Posterior vena cava (tissue), 2 donors: ENCODE results near the gene CLEC4C. TPM values are rescaled to one million over a fixed set of nuclear protein-coding genes. Genes with fewer than 3 reads are reported as not detected.
"Not testable (repeated sequence)": the region's sequence is repeated elsewhere in the genome, so short reads cannot be mapped to it uniquely, and the experiment has no call there.

Source experiments
- DNase-seq: peaks from one replicate; pipeline ENCODE4 v3.0.0-alpha.2; 2020; ENCODE audit warnings: low spot score
- intact Hi-C, 2 donors: fragments of 100-400 bp; cut with DNase I; formaldehyde crosslinking; loops; one replicate each; pipeline versions ENCODE4 v1.14.1 to v1.14.2; 2022 to 2023
- total RNA-seq, 2 donors: library from RNA; stranded (reverse); fragmentation: NEBNext Ultra II Directional; extraction: Animal tissue kit (Norgen Biotek cat#: 25700); gene quantifications; one replicate each; pipeline ENCODE4 v1.2.1, GENCODE V29; 2021
- donor health status: DM: yes; HTN: yes; CAD: no.
- donor health status: DM: yes; HTN: yes; CAD: no.

Gene CLEC4C
- total RNA-seq, 2 donors from 2014 or later = not detected

- intact Hi-C loops, DNase-seq: not testable (repeated sequence)
Observed at GRCh38 chr12:7730984-7731383, 16.2 kb downstream of the CLEC4C start.

GRCh38 chr12:7729746-7730145 lies 17.4 kb downstream of the CLEC4C start:
- intact Hi-C loops = no loop called here
- DNase-seq = no peak

- DNase-seq = no peak
- intact Hi-C loops = no loop called here
Observed at GRCh38 chr12:7723926-7724325, 23.2 kb downstream of the CLEC4C start.

- intact Hi-C loops = no loop called here
- DNase-seq = no peak
Observed at GRCh38 chr12:7719946-7720730, 27.0 kb downstream of the CLEC4C start.

GRCh38 chr12:7716381-7716780 lies 30.8 kb downstream of the CLEC4C start:
- DNase-seq = no peak
- intact Hi-C loops = no loop called here

- intact Hi-C loops = no loop called here
- DNase-seq = no peak
Observed at GRCh38 chr12:7712841-7713442, 34.2 kb downstream of the CLEC4C start.

- intact Hi-C loops = no loop called here
Observed at GRCh38 chr12:7711133-7711532, 36.0 kb downstream of the CLEC4C start, which contains the start of gene DPPA3. Gene DPPA3, plus strand, starts transcription at chr12:7711433. Its CDS starts 138 bp downstream, at chr12:7711571.

GRCh38 chr12:7709969-7710675 lies 37.1 kb downstream of the CLEC4C start:
- no peak for DNase-seq
- intact Hi-C loops = no loop called here

More at GRCh38 chr12:7711133-7711532, 36.0 kb downstream of the CLEC4C start, which contains the start of gene DPPA3:
- DNase-seq = no peak

GRCh38 chr12:7705846-7706245 lies 41.3 kb downstream of the CLEC4C start:
- intact Hi-C loops = no loop called here
- DNase-seq = no peak

GRCh38 chr12:7695566-7696197 lies 51.5 kb downstream of the CLEC4C start, which contains the start of gene GDF3:
Gene GDF3, minus strand, starts transcription at chr12:7695775. Its CDS starts 47 bp downstream, at chr12:7695728.
- DNase-seq = no peak
- intact Hi-C loops = no loop called here

- intact Hi-C loops = no loop called here
- DNase-seq = no peak
Observed at GRCh38 chr12:7695237-7695560, 52.0 kb downstream of the CLEC4C start.

GRCh38 chr12:7694556-7695236 lies 52.5 kb downstream of the CLEC4C start:
- no peak for DNase-seq
- intact Hi-C loops = no loop called here

GRCh38 chr12:7693793-7694192 lies 53.4 kb downstream of the CLEC4C start:
- intact Hi-C loops = no loop called here
- DNase-seq = no peak

GRCh38 chr12:7681535-7681934 lies 65.6 kb downstream of the CLEC4C start:
- DNase-seq = no peak
- intact Hi-C loops = no loop called here

Other genes with a start within 250 kb of the CLEC4C start
- 100 to 1,000 TPM; 252 to 705 TPM for gene CD163, start 243.6 kb downstream of the CLEC4C start, total RNA-seq
- not detected for gene APOBEC1, start 81.5 kb downstream of the CLEC4C start, total RNA-seq
- 1 to 10 TPM in 1 of 2 donors, not detected in 1; 1.5 TPM for gene GDF3, start 51.6 kb downstream of the CLEC4C start, total RNA-seq
- not detected for gene DPPA3, start 35.9 kb downstream of the CLEC4C start, total RNA-seq
- not detected for gene NANOGNB, start 17.8 kb upstream of the CLEC4C start, total RNA-seq
- gene NANOG, start 42.0 kb upstream of the CLEC4C start, total RNA-seq = under 1 TPM; 0.56 to 0.76 TPM
- gene SLC2A14, start 125.5 kb upstream of the CLEC4C start, total RNA-seq = 1 to 10 TPM in 1 of 2 donors, not detected in 1; 2.4 TPM
- gene SLC2A3, start 188.8 kb upstream of the CLEC4C start, total RNA-seq = 100 to 1,000 TPM in 1 of 2 donors, 10 to 100 TPM in 1; 74.3 to 103 TPM